Neural cell (in vitro differentiated cells): Measurements from ENCODE around the gene FAM234A.

Experiments
- EP300 ChIP-seq: fragments of 450-650 bp; conservative IDR thresholded peaks from 2 replicates; pipeline ENCODE4 v1.6.1; 2014; ENCODE audit warnings: antibody characterized with exemption, mild to moderate bottlenecking, moderate library complexity; ENCODE audit not compliant: poor library complexity, severe bottlenecking
- POLR2AphosphoS5 ChIP-seq: IDR thresholded peaks from 2 replicates; pipeline ENCODE4 v1.6.1; 2012
- SMC3 ChIP-seq: fragments of 450-650 bp; conservative IDR thresholded peaks from 2 replicates; pipeline ENCODE4 v1.6.1; 2014; ENCODE audit warnings: antibody characterized with exemption, mild to moderate bottlenecking, moderate library complexity; ENCODE audit not compliant: poor library complexity
- TAF1 ChIP-seq: IDR thresholded peaks from 2 replicates; pipeline ENCODE4 v1.6.1; 2012; ENCODE audit warnings: low read depth
- TF ChIP-seq, protein P1 (sequence below): IDR thresholded peaks from 2 replicates; pipeline ENCODE4 v1.6.1; 2012; ENCODE audit warnings: borderline replicate concordance
- TF ChIP-seq, protein P2 (sequence below): fragments of 450-650 bp; IDR thresholded peaks from 2 replicates; pipeline ENCODE4 v1.5.1; 2014; ENCODE audit warnings: antibody characterized with exemption, mild to moderate bottlenecking, moderate library complexity; ENCODE audit not compliant: poor library complexity, severe bottlenecking

GRCh38 chr16:314795-315299, 80.2 kb downstream of the FAM234A start:
- TF ChIP-seq, protein P1, sequence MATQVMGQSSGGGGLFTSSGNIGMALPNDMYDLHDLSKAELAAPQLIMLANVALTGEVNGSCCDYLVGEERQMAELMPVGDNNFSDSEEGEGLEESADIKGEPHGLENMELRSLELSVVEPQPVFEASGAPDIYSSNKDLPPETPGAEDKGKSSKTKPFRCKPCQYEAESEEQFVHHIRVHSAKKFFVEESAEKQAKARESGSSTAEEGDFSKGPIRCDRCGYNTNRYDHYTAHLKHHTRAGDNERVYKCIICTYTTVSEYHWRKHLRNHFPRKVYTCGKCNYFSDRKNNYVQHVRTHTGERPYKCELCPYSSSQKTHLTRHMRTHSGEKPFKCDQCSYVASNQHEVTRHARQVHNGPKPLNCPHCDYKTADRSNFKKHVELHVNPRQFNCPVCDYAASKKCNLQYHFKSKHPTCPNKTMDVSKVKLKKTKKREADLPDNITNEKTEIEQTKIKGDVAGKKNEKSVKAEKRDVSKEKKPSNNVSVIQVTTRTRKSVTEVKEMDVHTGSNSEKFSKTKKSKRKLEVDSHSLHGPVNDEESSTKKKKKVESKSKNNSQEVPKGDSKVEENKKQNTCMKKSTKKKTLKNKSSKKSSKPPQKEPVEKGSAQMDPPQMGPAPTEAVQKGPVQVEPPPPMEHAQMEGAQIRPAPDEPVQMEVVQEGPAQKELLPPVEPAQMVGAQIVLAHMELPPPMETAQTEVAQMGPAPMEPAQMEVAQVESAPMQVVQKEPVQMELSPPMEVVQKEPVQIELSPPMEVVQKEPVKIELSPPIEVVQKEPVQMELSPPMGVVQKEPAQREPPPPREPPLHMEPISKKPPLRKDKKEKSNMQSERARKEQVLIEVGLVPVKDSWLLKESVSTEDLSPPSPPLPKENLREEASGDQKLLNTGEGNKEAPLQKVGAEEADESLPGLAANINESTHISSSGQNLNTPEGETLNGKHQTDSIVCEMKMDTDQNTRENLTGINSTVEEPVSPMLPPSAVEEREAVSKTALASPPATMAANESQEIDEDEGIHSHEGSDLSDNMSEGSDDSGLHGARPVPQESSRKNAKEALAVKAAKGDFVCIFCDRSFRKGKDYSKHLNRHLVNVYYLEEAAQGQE, result no peak
- TF ChIP-seq TAF1 (no peak), POLR2AphosphoS5 (no peak), EP300 (no peak), SMC3 (no peak)
- TF ChIP-seq, protein P2, sequence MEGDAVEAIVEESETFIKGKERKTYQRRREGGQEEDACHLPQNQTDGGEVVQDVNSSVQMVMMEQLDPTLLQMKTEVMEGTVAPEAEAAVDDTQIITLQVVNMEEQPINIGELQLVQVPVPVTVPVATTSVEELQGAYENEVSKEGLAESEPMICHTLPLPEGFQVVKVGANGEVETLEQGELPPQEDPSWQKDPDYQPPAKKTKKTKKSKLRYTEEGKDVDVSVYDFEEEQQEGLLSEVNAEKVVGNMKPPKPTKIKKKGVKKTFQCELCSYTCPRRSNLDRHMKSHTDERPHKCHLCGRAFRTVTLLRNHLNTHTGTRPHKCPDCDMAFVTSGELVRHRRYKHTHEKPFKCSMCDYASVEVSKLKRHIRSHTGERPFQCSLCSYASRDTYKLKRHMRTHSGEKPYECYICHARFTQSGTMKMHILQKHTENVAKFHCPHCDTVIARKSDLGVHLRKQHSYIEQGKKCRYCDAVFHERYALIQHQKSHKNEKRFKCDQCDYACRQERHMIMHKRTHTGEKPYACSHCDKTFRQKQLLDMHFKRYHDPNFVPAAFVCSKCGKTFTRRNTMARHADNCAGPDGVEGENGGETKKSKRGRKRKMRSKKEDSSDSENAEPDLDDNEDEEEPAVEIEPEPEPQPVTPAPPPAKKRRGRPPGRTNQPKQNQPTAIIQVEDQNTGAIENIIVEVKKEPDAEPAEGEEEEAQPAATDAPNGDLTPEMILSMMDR, result no peak
